Renal cortical epithelial cell (primary cell): ENCODE results near the gene IBTK. TPM values are rescaled to one million over a fixed set of nuclear protein-coding genes. Genes with fewer than 3 reads are reported as not detected.
"Not testable (repeated sequence)": the region's sequence is repeated elsewhere in the genome, so short reads cannot be mapped to it uniquely, and the experiment has no call there.

Experiments used
- DNase-seq: peaks from one replicate; pipeline ENCODE4 v3.0.0-alpha.2; 2011; ENCODE audit warnings: low read depth
- total RNA-seq: library from RNA; depleted of rRNA; stranded (reverse); fragments of >200 nt; gene quantifications from 2 replicates; pipeline ENCODE4 v1.2.3, GENCODE V29; 2014

Gene IBTK, protein sequence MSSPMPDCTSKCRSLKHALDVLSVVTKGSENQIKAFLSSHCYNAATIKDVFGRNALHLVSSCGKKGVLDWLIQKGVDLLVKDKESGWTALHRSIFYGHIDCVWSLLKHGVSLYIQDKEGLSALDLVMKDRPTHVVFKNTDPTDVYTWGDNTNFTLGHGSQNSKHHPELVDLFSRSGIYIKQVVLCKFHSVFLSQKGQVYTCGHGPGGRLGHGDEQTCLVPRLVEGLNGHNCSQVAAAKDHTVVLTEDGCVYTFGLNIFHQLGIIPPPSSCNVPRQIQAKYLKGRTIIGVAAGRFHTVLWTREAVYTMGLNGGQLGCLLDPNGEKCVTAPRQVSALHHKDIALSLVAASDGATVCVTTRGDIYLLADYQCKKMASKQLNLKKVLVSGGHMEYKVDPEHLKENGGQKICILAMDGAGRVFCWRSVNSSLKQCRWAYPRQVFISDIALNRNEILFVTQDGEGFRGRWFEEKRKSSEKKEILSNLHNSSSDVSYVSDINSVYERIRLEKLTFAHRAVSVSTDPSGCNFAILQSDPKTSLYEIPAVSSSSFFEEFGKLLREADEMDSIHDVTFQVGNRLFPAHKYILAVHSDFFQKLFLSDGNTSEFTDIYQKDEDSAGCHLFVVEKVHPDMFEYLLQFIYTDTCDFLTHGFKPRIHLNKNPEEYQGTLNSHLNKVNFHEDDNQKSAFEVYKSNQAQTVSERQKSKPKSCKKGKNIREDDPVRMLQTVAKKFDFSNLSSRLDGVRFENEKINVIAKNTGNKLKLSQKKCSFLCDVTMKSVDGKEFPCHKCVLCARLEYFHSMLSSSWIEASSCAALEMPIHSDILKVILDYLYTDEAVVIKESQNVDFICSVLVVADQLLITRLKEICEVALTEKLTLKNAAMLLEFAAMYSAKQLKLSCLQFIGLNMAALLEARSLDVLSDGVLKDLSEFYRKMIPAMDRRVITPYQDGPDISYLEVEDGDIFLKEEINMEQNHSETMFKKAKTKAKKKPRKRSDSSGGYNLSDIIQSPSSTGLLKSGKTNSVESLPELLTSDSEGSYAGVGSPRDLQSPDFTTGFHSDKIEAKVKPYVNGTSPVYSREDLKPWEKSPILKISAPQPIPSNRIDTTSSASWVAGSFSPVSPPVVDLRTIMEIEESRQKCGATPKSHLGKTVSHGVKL (N-terminal part only)
- total RNA-seq, result 56.4 and 81.4 TPM in 2 replicates

DNA sequence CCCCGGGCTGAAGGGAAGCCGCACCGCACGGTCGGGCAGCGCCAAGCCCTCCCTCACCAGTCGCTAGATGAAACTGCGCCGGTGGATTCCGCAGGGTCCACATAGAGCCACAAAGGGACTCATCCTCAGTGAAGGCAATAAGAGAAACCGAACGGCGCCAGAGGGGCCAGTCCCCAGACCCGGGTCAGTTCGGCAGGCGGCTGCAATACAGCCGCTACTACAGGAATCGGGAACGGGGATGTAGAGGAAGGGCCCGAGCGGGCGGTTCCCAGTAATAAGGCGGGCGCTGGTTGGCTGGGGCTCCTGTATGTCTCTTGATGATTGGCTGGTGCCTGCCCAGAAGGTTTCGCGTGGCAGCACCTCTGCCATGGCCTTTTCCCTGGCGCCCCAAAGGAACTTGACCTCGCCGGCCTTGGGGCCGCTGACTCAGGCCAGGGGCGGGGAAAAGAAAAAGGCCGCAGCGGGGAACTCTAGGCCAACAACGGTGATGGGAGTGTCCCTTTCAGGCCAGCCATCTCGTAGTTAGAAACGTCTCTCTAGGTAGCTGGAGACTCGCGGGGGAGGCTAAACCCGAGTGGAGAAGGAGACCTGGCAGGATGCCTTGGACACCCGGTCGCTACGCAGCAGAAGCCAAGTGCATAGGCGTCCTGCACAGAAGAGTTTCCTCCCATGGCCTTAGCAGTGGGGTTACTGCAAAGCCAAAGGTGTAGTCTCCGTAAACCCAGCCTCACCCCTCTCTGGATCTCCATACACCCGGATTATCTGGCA is at the start of gene IBTK:
TSS of gene IBTK (minus strand) at position 240 of the 768 bp plus-strand sequence. CDS start 7,258 bp downstream, outside the sequence.
- DNase-seq, result peak; percentile 89

DNA sequence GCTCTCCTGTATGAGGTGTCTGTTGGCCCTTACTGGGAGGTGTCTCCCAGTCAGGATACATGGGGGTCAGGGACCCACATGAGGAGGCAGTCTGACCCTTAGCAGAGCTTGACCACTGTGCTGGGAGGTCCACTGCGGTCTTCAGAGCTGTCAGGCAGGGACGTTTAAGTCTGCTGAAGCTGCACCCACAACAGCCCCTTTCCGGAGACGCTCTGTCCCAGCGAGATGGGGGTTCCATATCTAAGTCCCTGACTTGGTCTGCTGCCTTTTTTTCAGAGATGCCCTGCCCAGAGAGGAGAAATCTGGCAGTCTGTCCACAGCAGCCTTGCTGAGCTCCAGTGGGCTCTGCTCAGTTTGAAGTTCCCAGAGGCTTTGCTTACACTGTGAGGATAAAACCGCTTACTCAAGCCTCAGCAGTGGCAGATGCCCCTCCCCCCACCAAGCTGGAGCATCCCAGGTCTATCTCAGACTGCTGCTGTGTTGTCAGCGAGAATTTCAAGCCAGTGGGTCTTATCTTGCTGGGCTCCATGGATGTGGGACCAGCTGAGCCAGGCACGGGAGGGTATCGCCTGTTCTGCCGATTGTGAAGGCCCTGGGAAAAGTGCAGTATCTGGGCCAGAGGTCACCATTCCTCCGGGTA is 36.3 kb upstream of the IBTK start:
- no peak for DNase-seq

DNA sequence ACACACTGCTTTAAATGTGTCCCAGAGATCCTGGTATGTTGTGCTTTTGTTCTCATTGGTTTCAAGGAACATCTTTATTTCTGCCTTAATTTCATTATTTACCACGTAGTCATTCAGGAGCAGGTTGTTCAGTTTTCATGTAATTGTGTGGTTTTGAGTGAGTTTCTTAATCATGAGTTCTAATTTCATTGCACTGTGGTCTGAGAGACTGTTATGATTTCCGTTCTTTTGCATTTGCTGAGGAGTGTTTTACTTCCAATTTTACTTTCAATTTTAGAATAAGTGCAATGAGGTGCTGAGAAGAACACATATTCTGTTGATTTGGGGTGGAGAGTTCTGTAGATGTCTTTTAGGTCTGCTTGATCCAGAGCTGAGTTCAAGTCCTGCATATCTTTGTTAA is 34.0 kb upstream of the IBTK start:
- not testable (repeated sequence) for DNase-seq

DNA sequence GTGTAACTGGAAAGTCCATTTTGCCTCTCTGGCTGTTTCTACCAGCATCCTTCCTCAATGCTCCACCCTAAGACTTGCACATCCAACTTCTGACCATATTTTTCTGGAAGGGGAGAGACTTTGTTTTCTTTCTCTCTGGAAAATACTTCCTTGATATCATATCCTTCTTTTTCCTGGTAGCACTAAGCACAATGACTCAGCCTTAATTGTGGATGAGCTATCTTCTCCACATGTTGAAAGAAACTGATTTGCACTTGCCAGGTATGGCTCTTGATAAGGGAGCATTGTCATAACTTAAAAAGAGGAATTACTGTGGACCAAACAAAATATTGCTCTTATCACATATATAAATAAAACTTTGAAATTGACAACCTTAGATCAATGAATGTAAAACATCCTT is 30.1 kb upstream of the IBTK start:
- no peak for DNase-seq

DNA sequence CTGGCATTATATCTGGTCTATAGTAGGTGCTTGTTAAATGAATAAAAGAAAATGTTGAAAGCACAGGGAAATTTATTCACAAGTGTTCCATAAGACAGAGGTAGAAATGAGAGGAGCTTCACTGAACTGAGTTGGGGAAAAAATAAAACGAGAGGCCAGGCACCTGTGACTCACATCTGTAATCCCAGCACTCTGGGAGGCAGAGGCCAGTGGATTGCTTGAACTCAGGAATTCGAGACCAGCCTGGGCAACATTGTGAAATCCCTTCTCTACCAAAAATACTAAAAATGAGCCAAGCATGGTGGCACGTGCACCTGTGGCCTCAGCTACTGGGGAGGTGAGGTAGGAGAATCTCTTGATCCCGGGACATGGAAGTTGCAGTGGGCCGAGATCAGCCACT is 28.1 kb upstream of the IBTK start:
- DNase-seq, result peak; percentile 17

DNA sequence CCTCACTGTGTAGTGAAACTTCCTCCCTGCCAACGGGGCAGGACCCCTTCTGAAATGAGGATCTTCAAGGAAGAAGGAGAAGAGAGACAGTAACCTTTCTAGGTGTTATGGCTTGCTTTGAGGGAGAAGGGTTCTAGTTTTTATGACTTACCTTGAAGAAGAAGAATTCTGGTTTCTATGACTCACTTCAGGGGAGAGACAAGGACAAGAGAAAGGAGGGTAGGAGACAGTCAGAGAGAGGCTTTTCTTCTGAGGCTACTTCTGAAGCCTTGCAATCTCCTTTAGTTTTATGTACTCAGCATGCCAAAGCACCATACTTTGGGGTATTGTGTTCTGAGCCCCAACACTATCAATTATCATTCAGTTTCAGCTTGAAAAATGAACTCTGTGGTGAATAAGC is 25.8 kb upstream of the IBTK start:
- DNase-seq, result no peak

DNA sequence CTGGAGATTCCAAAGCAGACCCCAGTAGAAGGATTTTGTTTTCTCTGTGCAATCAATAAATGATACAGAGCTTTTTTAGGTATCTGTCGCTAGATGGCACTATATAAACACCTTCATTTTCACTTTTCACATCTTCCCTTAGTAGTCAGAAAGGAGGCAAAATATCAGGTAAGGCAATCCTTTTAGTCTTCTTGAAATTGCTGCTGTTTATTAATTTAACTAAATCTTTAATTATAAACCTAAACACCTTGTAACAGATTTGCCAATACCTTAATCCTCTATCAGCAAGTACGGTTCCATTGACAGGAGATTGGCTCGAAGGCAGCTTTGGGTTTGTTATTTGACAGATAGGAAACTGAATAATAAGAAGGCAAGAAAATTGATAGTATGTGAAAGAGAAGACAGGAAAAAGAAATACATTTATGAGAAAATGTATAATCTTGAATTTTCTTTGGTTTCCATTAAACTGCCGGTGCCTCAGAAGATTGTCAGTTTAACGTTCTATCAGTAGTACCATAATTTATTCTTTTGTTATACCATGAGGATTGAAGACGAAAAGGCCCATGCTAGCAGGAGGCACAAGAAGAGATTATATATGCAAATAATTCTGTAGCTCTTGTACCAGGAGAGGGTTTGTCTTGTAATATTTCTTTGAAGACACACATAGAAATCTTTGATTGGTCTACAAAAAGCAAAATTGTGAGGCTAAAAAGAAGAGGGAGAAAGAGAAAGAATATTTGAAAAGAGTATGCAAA is 23.5 kb upstream of the IBTK start:
- peak; percentile 66 for DNase-seq

DNA sequence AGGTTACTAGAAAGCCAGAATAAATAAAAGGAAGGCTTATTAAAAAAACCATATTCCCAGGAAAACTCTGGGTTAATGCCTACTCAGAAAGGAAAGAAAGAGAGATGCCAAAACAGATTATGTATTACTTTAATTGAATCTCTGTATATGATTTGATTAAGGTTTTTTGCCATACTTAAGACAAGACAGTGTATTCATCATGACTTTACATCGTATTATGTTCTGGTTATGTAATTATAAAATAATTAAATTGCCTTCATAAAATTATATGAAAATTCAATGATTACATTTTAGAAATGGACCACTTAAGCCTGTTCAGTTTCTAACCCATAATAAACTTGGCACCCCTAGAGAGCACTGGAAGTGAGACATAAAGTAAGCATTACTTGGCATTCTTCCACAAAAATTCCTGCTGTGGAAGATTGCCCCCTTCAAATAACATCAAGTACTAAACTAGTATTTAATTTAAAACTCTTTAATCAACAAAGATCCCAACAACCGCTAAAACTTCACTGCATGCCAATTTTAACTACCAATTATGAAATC is 20.8 kb upstream of the IBTK start:
- DNase-seq, result no peak

DNA sequence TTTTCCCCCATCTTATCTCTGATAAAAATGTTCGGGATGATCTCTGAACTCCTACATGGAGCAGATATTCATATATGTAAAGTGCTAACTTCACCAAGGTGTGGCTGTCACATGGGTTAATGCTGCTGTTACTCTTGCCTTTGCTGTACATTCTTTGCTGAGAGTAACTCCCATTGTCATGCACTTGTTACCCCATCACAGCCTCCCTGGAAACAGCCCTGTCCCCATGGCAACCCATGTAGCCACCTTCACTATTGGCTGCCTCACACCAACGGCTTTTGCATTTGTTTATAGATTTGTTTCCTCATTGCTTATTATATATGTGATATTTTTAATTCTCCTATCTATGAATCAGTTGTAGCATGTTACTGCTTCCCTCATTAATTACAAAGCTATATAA is 17.3 kb upstream of the IBTK start:
- DNase-seq, result no peak

DNA sequence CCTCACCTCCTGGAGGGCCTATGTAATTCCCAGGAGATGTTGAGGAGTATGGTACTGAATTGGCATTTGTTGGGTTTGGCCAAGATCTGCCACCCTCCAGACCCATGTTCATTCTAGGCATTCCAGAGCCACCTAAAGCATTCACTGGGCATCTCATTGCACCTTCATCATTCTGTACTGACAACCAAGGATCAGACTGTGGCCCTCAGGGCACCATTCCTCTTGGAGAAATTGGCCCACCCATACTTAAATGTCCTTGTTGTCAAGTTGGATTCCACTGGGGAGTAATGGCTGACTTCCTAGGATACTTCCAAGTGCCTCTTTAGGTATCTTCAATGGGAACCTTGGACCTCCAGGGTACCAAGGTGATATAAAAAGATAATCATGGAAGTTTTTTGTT is 16.8 kb upstream of the IBTK start:
- DNase-seq, result no peak

DNA sequence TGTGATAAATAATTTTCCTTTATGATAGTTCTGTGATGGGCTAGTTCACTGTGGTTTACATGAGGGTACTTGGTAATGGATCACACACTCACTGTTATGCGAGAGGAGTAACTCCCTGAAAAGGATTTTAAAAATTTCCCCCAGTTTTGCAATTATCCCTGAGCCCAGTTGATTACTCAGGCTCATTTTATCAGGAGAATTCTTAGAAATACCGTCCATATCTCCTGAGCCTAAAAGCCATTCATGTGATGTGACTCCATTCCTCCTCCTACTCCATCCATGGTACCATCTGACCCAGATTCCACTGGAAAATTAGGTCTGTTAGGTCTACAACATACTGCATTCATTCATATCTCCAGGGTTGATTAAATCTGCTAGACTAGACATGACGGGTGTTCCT is 16.4 kb upstream of the IBTK start:
- no peak for DNase-seq

DNA sequence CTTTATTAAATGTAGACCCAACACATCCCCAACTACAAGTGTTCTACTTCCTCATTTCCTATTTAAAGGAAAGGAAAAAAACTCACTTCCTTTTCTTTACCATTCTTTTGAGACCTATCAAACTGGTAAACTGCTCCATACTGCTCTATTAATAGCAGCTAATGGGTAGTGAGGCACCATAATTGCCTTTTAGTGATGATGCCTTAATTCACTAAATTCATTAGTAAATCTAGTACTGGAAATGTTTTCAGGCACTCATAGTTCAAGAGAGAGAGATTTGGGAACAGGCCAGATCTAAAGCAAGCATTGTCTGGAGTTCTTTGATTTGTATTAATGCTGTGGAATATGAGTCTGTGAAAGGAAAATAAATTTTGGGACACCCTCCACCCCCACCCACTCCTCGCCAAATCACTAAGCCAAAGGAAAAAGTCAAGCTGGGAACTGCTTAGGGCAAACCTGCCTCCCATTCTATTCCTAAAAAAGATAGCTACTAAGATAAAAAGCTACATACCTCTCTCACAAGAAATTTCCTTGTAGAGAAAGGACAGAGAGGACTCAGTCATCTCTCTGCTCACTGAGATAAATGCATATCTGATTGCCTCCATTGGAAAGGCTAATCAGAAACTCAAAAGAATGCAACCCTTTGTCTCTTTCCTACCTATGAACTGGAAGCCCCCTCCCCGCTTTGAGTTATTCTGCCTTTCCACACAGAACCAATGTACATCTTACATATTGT is 13.6 kb upstream of the IBTK start:
- DNase-seq, result no peak

DNA sequence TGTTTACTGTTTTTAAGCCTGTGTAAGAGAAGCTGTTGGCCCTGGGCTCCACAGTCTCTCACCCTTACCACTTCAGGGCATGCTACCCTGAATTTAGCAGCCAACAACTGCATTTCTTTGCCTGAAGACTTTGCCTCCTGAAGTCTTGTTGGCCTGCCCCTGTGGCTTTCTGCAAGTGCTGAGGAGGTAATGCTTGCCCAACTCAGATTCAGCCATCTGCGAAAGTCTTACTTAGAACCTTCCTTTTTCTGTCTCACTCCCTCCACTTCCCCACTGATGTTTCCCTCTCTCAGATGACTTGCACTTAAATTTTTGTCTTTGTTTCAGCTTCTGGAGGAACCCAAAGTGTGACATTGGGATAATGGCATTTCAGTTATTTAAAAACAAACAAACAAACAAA is 11.8 kb upstream of the IBTK start:
- DNase-seq, result peak; percentile 63

DNA sequence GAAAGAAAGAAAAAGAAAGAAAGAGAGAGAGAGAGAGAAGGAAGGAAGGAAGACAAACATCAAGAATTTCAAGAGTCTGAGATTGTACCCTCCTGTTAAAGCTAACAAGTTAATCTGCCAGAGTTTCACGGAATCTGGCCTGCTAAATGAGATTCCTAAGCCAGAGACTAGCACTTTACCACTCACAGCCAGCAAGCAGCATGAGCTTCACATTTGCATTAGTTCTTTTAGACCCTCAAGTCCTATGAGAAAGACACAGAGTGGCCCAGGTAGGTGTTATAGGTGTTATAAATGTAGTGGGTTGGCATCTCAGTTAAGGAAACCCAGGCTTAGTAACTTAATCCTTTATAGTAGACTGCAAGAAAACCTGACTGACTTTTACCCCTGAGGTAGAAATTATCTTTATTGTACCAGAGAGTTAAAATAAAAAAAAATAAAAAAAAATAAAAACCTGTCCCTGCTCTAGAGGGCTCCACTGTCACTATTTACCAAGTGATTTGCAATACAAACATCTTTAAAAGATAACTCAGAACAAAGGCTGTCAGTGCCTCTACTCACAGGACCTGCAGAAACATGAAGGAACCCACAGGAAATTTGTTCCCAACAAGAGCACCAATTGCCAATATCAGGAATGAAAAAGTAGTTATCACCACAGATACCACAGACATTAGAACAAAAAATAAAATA is 9.7 kb upstream of the IBTK start:
- DNase-seq, result no peak

DNA sequence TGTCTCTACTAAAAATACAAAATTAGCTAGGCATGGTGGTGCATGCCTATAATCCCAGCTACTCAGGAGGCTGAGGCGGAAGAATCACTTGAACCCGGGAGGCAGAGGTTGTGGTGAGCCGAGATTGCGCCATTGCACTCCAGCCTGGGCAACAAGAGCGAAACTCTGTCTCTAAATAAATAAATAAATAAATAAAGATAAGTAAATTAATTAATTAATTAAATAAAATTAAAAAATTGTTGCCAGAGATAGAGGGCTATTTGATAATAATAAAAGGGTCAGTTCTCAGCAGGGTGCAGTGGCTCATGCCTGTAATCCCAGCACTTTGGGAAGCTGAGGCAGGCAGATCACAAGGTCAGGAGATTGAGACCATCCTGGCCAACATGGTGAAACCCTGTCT is 7.2 kb upstream of the IBTK start:
- not testable (repeated sequence) for DNase-seq

DNA sequence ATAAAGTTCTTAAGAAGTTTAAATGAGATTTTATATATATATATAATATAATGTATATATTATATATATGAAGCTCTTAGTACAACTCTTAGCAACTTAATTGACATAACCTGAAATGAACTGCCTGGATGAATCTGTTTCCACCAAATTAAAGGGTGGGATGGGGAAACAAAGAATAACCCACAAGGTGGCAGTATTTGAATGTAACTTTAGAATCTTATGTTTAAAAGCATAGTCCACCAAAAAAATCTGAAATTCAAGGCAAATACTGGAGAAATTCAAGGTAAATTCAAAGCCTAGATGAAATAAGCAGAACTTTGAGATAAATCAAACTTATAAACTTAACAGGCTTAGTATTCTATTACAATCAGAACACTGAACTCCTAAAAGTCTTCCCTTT is 4.4 kb upstream of the IBTK start:
- peak; percentile 67 for DNase-seq

DNA sequence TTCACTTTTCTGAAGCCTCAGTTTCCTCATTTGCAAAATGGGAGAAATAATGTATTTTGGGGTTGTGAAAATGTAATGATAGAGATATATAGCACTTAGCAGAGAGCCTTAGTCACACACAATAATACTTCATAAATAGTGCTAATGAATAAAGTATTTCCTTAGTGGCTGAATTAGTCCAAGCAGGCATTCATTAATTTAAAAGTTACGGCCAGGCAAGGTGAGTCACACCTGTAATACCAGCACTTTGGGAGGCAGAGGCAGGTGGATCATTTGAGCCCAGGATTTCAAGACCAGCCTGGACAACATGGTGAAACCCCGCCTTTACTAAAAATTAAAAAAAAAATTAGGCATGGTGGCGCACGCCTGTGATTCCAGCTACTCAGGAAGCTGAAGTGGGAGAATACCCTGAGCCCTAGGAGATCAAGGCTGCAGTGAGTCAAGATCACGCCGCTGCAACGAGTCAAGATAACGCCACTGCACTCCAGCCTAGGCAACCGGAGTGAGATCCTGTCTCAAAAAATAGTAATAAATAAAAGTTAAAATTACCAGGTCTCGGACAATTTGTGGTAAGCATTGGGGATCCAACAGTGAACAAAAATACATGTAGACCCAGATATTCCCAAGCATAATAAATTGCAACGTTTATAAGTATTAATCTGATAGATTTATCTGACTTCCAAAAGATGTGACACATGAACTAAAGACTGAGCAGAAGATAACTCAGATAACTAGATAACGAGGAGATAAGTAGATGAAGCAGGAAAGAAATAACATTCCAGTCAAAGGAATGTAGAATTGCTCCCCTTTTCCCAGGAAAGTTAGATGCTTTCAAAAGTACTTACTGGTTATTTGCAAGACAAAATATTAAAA is 2.1 kb upstream of the IBTK start:
- no peak for DNase-seq

DNA sequence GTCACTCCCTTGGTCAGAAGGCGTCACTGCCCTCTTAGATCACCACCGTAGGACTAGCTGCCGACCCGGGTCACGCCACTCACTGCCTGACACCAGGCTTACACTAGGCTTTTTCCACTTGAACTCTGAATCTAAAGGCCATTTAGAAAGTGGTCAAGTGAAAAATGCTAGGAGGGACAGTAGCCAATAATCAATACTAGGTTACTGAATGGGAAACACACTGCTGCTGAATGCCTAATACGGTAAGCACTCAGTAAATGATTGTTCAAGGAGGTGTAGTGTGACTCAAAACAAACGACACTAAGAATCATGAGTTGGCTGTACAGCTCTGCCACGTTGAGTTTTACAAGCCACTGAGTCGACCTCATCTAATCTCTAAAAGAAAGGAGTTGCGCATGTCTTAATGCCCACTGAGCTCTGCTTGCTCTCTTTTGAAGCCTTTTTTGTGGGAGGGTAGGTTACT is 760 bp upstream of the IBTK start:
- peak; percentile 99 for DNase-seq
